GM13977 (cell line): ENCODE results near the gene GGN.
"Not testable (repeated sequence)": the region's sequence is repeated elsewhere in the genome, so short reads cannot be mapped to it uniquely, and the experiment has no call there.

ENCODE experiments used
- DNase-seq: peaks from one replicate; pipeline ENCODE4 v3.0.0; 2012; ENCODE audit warnings: low spot score
- CTCF ChIP-seq: IDR thresholded peaks from 2 replicates; pipeline ENCODE4 v1.5.1; 2012; ENCODE audit warnings: mild to moderate bottlenecking, control low read depth; ENCODE audit not compliant: insufficient read depth; ENCODE audit errors: extremely low read depth, missing control alignments
- in situ Hi-C: fragments of 300-500 bp; cut with MboI; formaldehyde crosslinking; loops from one replicate; pipeline ENCODE4 v1.12.0; 2022; ENCODE audit warnings: low sequenced_read_pairs, low pct_unique_long_range_greater_than_20kb, mixed read lengths, inconsistent platforms; ENCODE audit not compliant: unreplicated experiment

The GGN gene

GRCh38 chr19:38412491-38412890 is 24.7 kb upstream of the GGN start:
- no peak for DNase-seq
- TF ChIP-seq CTCF, result no peak
- in situ Hi-C loops, result loop anchor here (25.0 kb wide), 1 partner anchor 525 kb away; the partner anchor contains the start of genes MRPS12 and SARS2

- DNase-seq, result not testable (repeated sequence)
- in situ Hi-C loops, result loop anchor here (25.0 kb wide), 1 partner anchor 525 kb away; the partner anchor contains the start of genes MRPS12 and SARS2
These were observed 24.1 kb upstream of the GGN start for GRCh38 chr19:38411898-38412297.

- in situ Hi-C loops, result loop anchor here (25.0 kb wide), 1 partner anchor 526 kb away; the partner anchor contains the start of genes MRPS12 and SARS2
- DNase-seq, result no peak
These were observed 23.3 kb upstream of the GGN start for GRCh38 chr19:38411041-38411712.

GRCh38 chr19:38410407-38410806 is 22.6 kb upstream of the GGN start:
- not testable (repeated sequence) for DNase-seq
- in situ Hi-C loops, result loop anchor here (25.0 kb wide), 1 partner anchor 527 kb away; the partner anchor contains the start of genes MRPS12 and SARS2

More at GRCh38 chr19:38411041-38411712, 23.3 kb upstream of the GGN start:
- no peak for TF ChIP-seq CTCF

GRCh38 chr19:38409631-38410133 is 21.8 kb upstream of the GGN start:
- no peak for DNase-seq
- TF ChIP-seq CTCF, result no peak
- in situ Hi-C loops, result loop anchor here (25.0 kb wide), 1 partner anchor 528 kb away; the partner anchor contains the start of genes MRPS12 and SARS2

- TF ChIP-seq CTCF, result no peak
- in situ Hi-C loops, result loop anchor here (25.0 kb wide), 1 partner anchor 532 kb away; the partner anchor contains the start of genes MRPS12 and SARS2
- DNase-seq, result no peak
These were observed 17.4 kb upstream of the GGN start for GRCh38 chr19:38405276-38405675.

- in situ Hi-C loops, result loop anchor here (25.0 kb wide), 1 partner anchor 532 kb away; the partner anchor contains the start of genes MRPS12 and SARS2
- DNase-seq, result no peak
- TF ChIP-seq CTCF, result no peak
These were observed 17.0 kb upstream of the GGN start for GRCh38 chr19:38404858-38405257.
